ENCODE measurements around the gene ENDOU.

DNA sequence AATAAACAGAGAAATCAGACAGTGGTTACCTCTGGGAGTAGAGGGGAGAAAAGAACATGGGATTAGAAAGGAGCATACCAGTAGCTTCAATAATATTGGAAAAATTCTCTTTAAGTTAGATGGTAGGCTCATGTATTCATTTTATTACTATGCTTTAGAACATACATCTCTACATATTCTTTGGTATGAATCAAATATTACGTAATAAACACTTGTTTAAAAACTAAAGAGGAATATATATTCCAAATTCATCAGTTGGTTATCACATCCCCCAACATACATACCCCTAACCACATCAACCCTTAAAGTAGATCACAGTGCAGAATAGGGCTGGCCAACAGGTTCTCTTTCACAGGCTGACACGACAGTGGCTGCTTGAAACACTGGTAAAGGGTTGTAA lies 25.0 kb downstream of the ENDOU start:
- TF ChIP-seq FOS (IDR thresholded peaks at IDR 0.05; ENCODE audit: borderline replicate concordance, insufficient read depth, low read length) (no peak), POLR2A (IDR thresholded peaks at IDR 0.05; ENCODE audit: low read depth, low read length) (no peak), POLR2AphosphoS5 (IDR thresholded peaks at IDR 0.05; ENCODE audit: insufficient read depth, low read depth, low read length) (no peak), EZH2 (IDR thresholded peaks at IDR 0.05; ENCODE audit: borderline replicate concordance, low read depth, low read length, severe bottlenecking) (no peak), MYC (IDR thresholded peaks at IDR 0.05; ENCODE audit: low read depth, low read length) (no peak), JUN (IDR thresholded peaks at IDR 0.05; ENCODE audit: borderline replicate concordance, insufficient read depth, insufficient read length, low read depth) (no peak)
- TF ChIP-seq, protein P1, sequence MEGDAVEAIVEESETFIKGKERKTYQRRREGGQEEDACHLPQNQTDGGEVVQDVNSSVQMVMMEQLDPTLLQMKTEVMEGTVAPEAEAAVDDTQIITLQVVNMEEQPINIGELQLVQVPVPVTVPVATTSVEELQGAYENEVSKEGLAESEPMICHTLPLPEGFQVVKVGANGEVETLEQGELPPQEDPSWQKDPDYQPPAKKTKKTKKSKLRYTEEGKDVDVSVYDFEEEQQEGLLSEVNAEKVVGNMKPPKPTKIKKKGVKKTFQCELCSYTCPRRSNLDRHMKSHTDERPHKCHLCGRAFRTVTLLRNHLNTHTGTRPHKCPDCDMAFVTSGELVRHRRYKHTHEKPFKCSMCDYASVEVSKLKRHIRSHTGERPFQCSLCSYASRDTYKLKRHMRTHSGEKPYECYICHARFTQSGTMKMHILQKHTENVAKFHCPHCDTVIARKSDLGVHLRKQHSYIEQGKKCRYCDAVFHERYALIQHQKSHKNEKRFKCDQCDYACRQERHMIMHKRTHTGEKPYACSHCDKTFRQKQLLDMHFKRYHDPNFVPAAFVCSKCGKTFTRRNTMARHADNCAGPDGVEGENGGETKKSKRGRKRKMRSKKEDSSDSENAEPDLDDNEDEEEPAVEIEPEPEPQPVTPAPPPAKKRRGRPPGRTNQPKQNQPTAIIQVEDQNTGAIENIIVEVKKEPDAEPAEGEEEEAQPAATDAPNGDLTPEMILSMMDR (IDR thresholded peaks at IDR 0.05; ENCODE audit: extremely low read depth in 1 of 2, insufficient read depth in 1 of 2, low read depth in 1 of 2, low read length in 2 of 2) = no peak
- TF ChIP-seq, protein P2, sequence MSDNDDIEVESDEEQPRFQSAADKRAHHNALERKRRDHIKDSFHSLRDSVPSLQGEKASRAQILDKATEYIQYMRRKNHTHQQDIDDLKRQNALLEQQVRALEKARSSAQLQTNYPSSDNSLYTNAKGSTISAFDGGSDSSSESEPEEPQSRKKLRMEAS (IDR thresholded peaks at IDR 0.05; ENCODE audit: insufficient read depth, insufficient read length) = no peak

Measured in endothelial cell of umbilical vein (primary cell).